PC-3 (cell line): ENCODE data around the gene SURF4. TPM values are rescaled to one million over a fixed set of nuclear protein-coding genes. Genes with fewer than 3 reads are reported as not detected.

Experiments used
- ATAC-seq: fragments of 200-7000 bp; cut with Tn5 transposase; 2 replicates; pipeline ENCODE4 v1.9.1; 2020; ENCODE audit warnings: mild to moderate bottlenecking, moderate library complexity
- BruUV-seq: library from RNA; stranded (reverse); fragments of 400-500 nt; replicated peaks from 2 replicates; lab custom pipeline; 2021; lab: Mats Ljungman, UMichigan
- CTCF ChIA-PET: fragments of 300-600 bp; sonication (Branson Sonifier 250); formaldehyde crosslinking; loops from one replicate; lab custom pipeline; 2022; ENCODE audit warnings: antibody characterized with exemption; lab: Charles Lee
- POLR2A ChIA-PET: fragments of 300-600 bp; sonication (Branson Sonifier 250); formaldehyde crosslinking; loops from one replicate; lab custom pipeline; 2022; ENCODE audit warnings: antibody characterized with exemption; ENCODE audit not compliant: unreplicated experiment; lab: Charles Lee
- DNase-seq: peaks from one replicate; pipeline ENCODE4 v3.0.0-alpha.2; 2015
- H2AFZ ChIP-seq: fragments of 300-600 bp; sonication (generic); 2 replicates; pipeline ENCODE4 v1.6.0; 2016; ENCODE audit warnings: antibody characterized with exemption, low read length
- H3F3A ChIP-seq: fragments of 300-600 bp; sonication (generic); one replicate; pipeline ENCODE4 v1.6.0; 2017; ENCODE audit warnings: antibody characterized with exemption, low read length, control low read depth, mild to moderate bottlenecking; ENCODE audit not compliant: unreplicated experiment
- H3K27ac ChIP-seq: fragments of 300-600 bp; sonication (generic); 2 replicates; pipeline ENCODE4 v1.5.1; 2016; ENCODE audit warnings: mild to moderate bottlenecking, low read length
- H3K27me3 ChIP-seq: fragments of 300-600 bp; sonication (generic); 2 replicates; pipeline ENCODE4 v1.6.1; 2016; ENCODE audit warnings: low read length, mixed read lengths
- H3K36me3 ChIP-seq: fragments of 300-600 bp; sonication (generic); 2 replicates; pipeline ENCODE4 v1.6.1; 2016; ENCODE audit warnings: low read depth, mixed run types, low read length, mixed read lengths
- H3K4me1 ChIP-seq: fragments of 300-600 bp; sonication (generic); 2 replicates; pipeline ENCODE4 v1.5.1; 2016; ENCODE audit warnings: low read length; ENCODE audit not compliant: insufficient read depth
- H3K4me2 ChIP-seq: fragments of 300-600 bp; sonication (generic); 2 replicates; pipeline ENCODE4 v1.6.0; 2016; ENCODE audit warnings: low read length
- H3K4me3 ChIP-seq: fragments of 300-600 bp; sonication (generic); 2 replicates; pipeline ENCODE4 v1.5.1; 2016; ENCODE audit warnings: mild to moderate bottlenecking, low read length, mixed read lengths
- H3K79me2 ChIP-seq: fragments of 300-600 bp; sonication (generic); 2 replicates; pipeline ENCODE4 v1.6.1; 2017; ENCODE audit warnings: low read length, mixed read lengths
- H3K9ac ChIP-seq: fragments of 300-600 bp; sonication (generic); 2 replicates; pipeline ENCODE4 v1.6.0; 2016; ENCODE audit warnings: mild to moderate bottlenecking, low read length
- H3K9me2 ChIP-seq: fragments of 300-600 bp; sonication (generic); replicated peaks from 2 replicates; pipeline ENCODE4 v1.6.1; 2016; ENCODE audit warnings: mixed run types, low read length, mixed read lengths
- H3K9me3 ChIP-seq: fragments of 300-600 bp; sonication (generic); 2 replicates; pipeline ENCODE4 v1.6.1; 2016; ENCODE audit warnings: low read length, mixed read lengths
- H4K20me1 ChIP-seq: fragments of 300-600 bp; sonication (generic); 2 replicates; pipeline ENCODE4 v1.6.1; 2016; ENCODE audit warnings: low read length, mixed read lengths
- CTCF ChIP-seq: fragments of 300-600 bp; sonication (generic); conservative IDR thresholded peaks from 2 replicates; pipeline ENCODE4 v1.5.1; 2017; ENCODE audit warnings: antibody characterized with exemption, low read depth, mild to moderate bottlenecking, low read length
- EZH2 ChIP-seq: fragments of 300-600 bp; sonication (generic); IDR thresholded peaks from one replicate; pipeline ENCODE4 v1.6.1; 2017; ENCODE audit warnings: antibody characterized with exemption, mild to moderate bottlenecking, low read length; ENCODE audit not compliant: unreplicated experiment
- EZH2phosphoT487 ChIP-seq: fragments of 300-600 bp; sonication (generic); IDR thresholded peaks from 2 replicates; pipeline ENCODE4 v1.6.1; 2018; ENCODE audit warnings: mild to moderate bottlenecking, antibody characterized with exemption, low read length, borderline replicate concordance
- intact Hi-C: fragments of 100-400 bp; cut with micrococcal nuclease; formaldehyde crosslinking; loops from 2 replicates; pipeline ENCODE4 v1.9.0; 2023
- total RNA-seq: library from RNA; depleted of rRNA; stranded (reverse); fragments of >200 nt; gene quantifications from 2 replicates; pipeline ENCODE4 v1.2.3, GENCODE V29; 2014

The SURF4 gene
- total RNA-seq, 1 experiment from 2014 or later = 161 TPM

GRCh38 chr9:133415170-133415569 is 39.3 kb upstream of the SURF4 start:
- no peak overlapping the region for H3K27ac ChIP-seq
- ATAC-seq = no peak
- H3K27me3 ChIP-seq = no peaks in the 10 kb centered on the region
- H3K79me2 ChIP-seq = peaks cover 46% of the 10 kb centered on the region
- H3K9ac ChIP-seq = no peak overlapping the region
- no peak overlapping the region for H2AFZ ChIP-seq
- no peaks in the 10 kb centered on the region for H3K9me3 ChIP-seq
- CTCF ChIA-PET = no interaction called here
- no peak overlapping the region for H3K4me2 ChIP-seq
- no peaks in the 10 kb centered on the region for H3K9me2 ChIP-seq
- no TSS peak for BruUV-seq
- TF ChIP-seq CTCF = no peak
- TF ChIP-seq EZH2 = no peak
- no peak for TF ChIP-seq EZH2phosphoT487
- peaks cover 11% of the 10 kb centered on the region for H3K36me3 ChIP-seq
- H3F3A ChIP-seq = no peaks in the 10 kb centered on the region
- H4K20me1 ChIP-seq = no peaks in the 10 kb centered on the region
- POLR2A ChIA-PET = no interaction called here
- DNase-seq = no peak
- no peak overlapping the region for H3K4me3 ChIP-seq
- peaks cover 7% of the 10 kb centered on the region; the same call in 1 of the 2 replicates for H3K4me1 ChIP-seq
- intact Hi-C loops = no loop called here

- Histone ChIP-seq H3K36me3 (peaks cover 17% of the 10 kb centered on the region; the same call in 1 of the 2 replicates), H3K9me2 (no peaks in the 10 kb centered on the region), H3K79me2 (no peaks in the 10 kb centered on the region), H3K9me3 (no peaks in the 10 kb centered on the region), H3K27ac (no peak overlapping the region), H3K9ac (no peak overlapping the region), H3K4me1 (no peaks in the 10 kb centered on the region), H2AFZ (no peak overlapping the region), H3K27me3 (no peaks in the 10 kb centered on the region), H3K4me2 (no peak overlapping the region), H3K4me3 (no peak overlapping the region), H3F3A (no peaks in the 10 kb centered on the region), H4K20me1 (no peaks in the 10 kb centered on the region)
- intact Hi-C loops = no loop called here
- ATAC-seq (no peak), DNase-seq (no peak)
- TF ChIP-seq EZH2phosphoT487 (no peak), CTCF (no peak)
- BruUV-seq = no TSS peak
- CTCF ChIA-PET = no interaction called here
- POLR2A ChIA-PET = no interaction called here
These were observed 32.2 kb upstream of the SURF4 start for GRCh38 chr9:133408042-133408441.

GRCh38 chr9:133406480-133407307 is 30.8 kb upstream of the SURF4 start:
- H3K4me2 ChIP-seq = no peak overlapping the region
- H2AFZ ChIP-seq = no peak overlapping the region
- H3K9ac ChIP-seq = no peak overlapping the region
- no peak overlapping the region for H3K27ac ChIP-seq
- no peaks in the 10 kb centered on the region for H3K9me2 ChIP-seq
- no peaks in the 10 kb centered on the region for H3F3A ChIP-seq
- no peaks in the 10 kb centered on the region for H3K4me1 ChIP-seq
- no peaks in the 10 kb centered on the region for H3K27me3 ChIP-seq
- no peak overlapping the region for H3K4me3 ChIP-seq
- intact Hi-C loops = loop anchor here (1.0 kb wide), 1 partner anchor 80 kb away; no protein-coding TSS in a partner anchor
- peaks cover 17% of the 10 kb centered on the region; the same call in 1 of the 2 replicates for H3K36me3 ChIP-seq
- BruUV-seq = no TSS peak
- peak; percentile 48 for DNase-seq
- no peaks in the 10 kb centered on the region for H3K9me3 ChIP-seq
- no peaks in the 10 kb centered on the region for H4K20me1 ChIP-seq
- no peaks in the 10 kb centered on the region for H3K79me2 ChIP-seq
- ChIA-PET CTCF (no interaction called here), POLR2A (no interaction called here)
- TF ChIP-seq CTCF (peak; percentile 80), EZH2 (no peak), EZH2phosphoT487 (no peak)
- ATAC-seq = peak; percentile 82
